Hepatocyte (in vitro differentiated cells): ENCODE measurements around the gene EPHB4.

Source experiments
- CTCF ChIP-seq: fragments of 200-600 bp; sonication (generic); IDR thresholded peaks from 2 replicates; pipeline ENCODE4 v1.5.1; 2016; ENCODE audit warnings: antibody characterized with exemption, mild to moderate bottlenecking; ENCODE audit not compliant: poor library complexity
- EZH2 ChIP-seq: fragments of 200-600 bp; sonication (generic); IDR thresholded peaks from 2 replicates; pipeline ENCODE4 v1.6.1; 2016; ENCODE audit warnings: antibody characterized with exemption, mild to moderate bottlenecking, borderline replicate concordance
- EZH2phosphoT487 ChIP-seq: fragments of 200-600 bp; sonication (generic); IDR thresholded peaks from one replicate; pipeline ENCODE4 v1.6.1; 2018; ENCODE audit warnings: antibody characterized with exemption, mild to moderate bottlenecking, low read depth, moderate library complexity; ENCODE audit not compliant: unreplicated experiment, severe bottlenecking

DNA sequence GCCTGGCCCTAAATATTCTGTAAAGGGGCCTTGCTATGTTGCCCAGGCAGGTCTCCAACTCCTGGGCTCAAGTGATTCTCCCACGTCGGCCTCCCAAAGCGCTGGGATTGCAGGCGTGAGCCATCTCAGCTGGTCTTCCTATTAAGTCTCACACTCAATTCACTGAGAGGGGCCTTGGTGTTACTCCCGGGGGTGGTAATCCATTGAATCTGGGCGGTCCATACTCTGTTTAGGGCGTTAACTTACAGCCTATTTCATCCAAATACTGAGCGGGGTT is 46.9 kb upstream of the EPHB4 start:
- TF ChIP-seq CTCF: no peak
- TF ChIP-seq EZH2: no peak
- TF ChIP-seq EZH2phosphoT487: no peak
